ENCODE measurements around the gene SLC2A4.

The SLC2A4 gene

DNA sequence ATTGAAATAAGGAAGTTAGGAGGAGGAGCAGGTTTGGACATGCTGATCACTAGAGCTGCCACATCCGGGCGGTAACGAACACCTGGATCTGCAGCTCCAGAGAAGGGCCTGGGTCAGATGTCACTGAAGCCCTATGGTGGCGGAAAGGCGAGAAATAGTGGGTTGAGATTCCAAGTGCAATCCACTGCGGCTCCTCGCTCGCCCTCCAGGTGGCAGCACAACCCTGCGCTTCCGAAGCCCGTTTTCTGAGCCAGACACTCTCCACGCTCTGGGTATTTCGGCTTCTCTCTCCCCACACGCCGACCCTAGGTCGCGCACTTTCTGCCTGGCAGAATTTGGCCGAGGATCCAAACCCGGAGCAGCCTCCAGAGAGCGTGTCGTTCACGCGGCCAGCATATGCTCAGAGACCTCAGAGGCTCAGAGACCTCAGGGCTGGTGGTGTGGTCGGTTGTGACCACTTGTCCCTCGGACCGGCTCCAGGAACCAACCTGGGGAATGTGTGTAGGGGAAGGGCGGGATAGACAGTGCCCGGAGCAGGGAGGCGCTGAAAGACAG, 922 bp upstream of the SLC2A4 start:
- DNase-seq, result peak; percentile 82

GRCh38 chr17:7281953-7282751, 634 bp downstream of the SLC2A4 start:
- DNase-seq, result no peak

DNA sequence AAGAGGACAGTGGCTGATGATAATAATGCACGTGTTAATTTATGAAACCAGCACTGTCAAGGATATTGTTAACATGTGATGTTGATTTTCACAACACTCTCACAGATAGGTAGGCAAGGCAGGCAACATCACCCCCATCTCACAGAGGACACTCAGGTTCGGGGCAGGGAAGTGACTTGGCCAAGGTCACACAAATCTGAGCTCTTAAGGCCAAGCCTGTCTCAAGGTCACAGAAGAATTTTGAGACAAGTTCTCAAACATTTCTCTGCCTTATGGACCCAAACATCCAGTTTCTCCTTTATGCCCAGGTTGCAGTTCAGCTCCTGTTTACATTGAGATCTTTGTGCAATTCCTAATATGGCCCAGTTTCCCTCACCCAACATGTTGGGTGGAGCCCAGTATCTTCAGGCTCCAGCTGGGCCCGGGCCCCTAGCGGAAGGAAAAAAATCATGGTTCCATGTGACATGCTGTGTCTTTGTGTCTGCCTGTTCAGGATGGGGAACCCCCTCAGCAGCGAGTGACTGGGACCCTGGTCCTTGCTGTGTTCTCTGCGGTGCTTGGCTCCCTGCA, 1.3 kb downstream of the SLC2A4 start:
- no peak for DNase-seq

GRCh38 chr17:7283471-7284216, 2.1 kb downstream of the SLC2A4 start:
- DNase-seq, result no peak

DNA sequence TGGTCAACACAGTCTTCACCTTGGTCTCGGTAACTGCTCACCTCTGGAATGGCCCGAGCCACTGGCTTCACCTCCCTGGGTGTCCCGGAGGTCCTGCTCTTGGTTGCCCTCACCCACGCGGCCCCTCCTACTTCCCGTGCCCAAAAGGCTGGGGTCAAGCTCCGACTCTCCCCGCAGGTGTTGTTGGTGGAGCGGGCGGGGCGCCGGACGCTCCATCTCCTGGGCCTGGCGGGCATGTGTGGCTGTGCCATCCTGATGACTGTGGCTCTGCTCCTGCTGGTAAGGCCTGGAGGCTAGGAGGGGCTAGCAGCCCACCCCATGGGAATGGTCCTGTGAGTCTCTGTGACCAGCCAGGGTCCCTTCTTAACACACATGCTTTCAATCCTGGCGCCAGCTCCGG, 3.4 kb downstream of the SLC2A4 start:
- DNase-seq, result no peak

DNA sequence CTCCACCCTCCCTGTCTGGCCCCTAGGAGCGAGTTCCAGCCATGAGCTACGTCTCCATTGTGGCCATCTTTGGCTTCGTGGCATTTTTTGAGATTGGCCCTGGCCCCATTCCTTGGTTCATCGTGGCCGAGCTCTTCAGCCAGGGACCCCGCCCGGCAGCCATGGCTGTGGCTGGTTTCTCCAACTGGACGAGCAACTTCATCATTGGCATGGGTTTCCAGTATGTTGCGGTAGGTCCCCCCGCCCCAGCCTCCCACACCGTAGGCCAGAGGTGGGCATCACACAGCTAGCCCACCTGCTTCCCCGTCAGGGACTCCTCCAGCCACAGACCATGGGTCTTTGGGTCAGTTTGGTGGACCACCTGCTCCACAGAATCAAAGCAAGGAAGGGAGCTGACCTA, 4.2 kb downstream of the SLC2A4 start:
- no peak for DNase-seq

DNA sequence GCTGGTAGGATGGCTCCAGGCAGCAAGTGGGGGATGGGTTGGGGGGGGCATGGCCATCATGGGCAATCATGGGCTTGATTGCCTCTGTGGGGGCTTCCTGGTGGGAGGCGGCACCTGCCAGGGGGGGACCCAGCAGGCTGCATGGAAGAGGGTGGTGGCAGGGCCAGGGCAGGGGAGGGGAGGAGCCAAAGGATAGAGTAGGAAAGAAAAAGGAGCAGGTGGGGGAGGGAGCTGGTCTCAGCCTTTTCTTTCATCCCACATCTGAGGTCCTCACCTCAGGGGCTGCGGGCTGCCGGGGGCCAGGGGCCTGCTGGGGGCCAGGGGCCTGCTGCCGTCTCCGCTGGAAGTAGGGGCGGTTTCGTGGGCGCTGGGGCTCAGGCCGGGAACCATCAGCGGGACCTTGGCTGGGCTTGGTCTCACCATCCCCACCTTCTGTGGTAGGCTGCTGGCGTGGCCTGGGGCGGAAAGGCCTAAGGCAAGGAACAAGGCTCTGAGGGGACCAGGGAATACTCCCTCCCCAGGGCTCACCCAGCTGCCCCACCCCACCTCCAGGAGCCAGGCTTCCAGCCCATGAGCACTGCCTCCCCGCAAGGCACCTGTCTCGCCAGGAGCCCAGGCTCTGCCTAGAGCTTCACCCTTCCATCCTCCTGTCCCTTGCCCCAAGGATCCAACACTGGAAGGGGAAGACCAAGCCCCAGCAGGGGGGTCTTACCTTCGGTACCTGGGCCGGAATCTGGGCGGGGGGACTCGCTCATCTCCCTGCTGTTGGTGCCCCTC, 7.9 kb downstream of the SLC2A4 start:
- no peak for DNase-seq

DNA sequence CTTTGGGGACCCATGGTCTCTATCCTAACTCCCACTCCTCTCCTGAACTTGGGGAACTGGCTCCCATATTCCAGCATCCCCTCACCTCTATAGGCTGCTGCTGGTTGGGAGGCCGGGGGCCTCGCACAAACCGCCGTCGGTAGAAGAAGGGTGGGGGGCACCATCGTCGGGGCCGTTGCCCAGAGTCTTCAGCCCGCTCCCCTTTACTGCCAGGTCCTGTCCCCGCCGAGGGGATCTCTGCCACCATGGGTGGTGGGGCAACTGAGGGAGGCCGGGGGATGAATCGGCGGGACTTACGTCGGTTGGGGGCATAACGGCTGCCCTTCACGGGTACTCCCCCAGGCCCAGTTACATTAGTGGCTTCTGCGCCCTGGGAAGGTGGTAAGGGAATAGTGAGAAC, 8.6 kb downstream of the SLC2A4 start:
- no peak for DNase-seq

DNA sequence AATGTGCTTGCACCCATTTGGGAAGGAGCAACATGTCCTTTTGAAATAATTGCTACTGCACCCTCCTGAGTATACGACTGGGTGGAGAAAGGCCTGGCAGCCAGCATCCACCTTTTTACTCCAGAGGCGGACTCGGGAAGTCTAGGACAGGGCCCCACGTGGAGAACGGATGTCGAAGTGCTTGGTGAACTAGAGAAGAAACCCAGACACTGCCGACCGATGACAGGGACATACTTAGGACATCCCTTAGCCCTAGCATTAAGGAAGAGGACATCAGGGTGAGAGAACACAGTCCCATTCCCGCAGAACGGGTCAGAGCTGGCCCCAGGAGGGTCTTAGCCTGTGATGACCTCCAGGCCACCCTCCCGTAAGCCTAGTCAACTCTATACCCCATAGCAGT, 9.2 kb downstream of the SLC2A4 start:
- no peak for DNase-seq

DNA sequence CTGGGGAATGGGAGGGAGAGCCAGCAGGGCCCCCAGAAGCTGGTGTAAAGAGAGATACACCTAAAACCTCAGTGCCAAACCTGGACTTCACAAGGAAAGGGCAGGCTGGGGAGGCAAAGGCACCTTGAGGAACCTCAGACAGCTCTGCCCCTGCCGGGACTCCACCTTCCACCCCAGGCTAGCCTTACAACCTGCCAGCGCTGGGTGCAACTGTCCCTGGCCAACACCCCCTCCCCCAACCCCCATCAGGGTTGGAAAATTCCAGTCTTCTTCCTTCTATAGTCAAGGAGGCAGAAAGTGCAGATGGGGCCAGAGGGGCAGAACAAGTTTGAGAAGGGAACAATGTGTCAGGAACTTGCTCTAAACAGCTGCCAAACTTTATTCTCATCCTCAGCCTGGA, 10.7 kb downstream of the SLC2A4 start:
- no peak for DNase-seq

DNA sequence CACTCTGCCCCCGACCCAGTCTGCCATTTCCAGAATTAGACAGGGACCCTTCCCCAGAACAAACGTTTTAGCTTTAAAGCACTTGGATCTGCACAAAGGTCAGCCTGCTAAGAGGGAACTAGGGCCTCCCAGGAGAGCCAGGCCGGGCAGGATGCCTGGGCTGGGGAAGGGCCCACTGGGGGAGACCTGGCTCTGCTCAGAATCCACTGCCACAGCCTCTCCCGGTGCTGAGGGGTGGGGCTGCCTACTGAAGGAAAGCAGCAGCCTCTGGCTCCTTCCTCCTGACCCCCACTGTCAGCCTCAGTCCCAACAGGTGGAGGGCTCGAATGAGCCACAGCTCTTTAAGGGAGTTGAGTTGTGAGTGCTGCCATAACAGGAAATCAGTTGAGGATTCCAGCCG, 11.2 kb downstream of the SLC2A4 start:
- DNase-seq, result no peak

GRCh38 chr17:7293159-7293558, 11.6 kb downstream of the SLC2A4 start:
- no peak for DNase-seq

DNA sequence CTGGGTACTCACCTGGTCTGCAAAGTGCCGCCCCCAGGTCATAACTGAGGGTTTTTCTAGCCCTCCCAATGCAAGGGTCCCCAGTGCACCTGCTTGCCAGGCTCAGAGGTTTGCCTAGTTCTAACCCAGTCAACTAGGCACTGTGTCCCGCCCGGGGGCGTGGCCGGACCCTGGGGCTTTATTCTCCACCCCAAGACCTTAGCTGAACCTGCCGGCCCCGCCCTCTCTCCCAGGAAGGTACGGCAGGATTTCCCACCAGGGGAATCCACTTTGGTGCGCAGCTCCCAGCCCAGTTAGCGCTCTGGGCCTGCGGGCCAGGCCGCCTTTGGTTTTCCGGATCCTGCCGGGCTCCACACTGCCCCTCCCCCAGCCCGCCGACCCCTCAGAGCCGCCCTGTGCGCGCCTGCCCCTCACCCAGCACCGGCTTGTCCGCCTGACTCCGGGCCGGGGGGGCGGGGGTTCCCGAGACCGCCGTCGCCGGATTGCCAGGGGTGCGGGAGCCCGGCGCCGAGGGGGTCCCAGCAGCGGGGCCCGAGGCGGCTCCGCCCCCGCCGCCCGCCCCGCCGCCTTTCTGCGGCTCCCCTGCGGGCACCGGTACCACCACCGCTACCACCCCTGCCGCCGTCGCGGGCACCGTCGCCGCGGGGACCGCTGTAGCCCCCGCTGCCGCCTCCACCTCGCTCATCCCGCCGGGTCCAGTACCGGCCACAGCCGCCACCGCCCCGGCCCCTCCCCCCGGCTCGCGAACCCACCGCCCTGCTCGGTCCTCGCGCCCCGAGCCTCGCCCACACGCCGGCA, 12.5 kb downstream of the SLC2A4 start:
- no peak for DNase-seq

GRCh38 chr17:7294614-7295153, 13.2 kb downstream of the SLC2A4 start, which contains the start of gene YBX2:
Gene YBX2 (minus strand): TSS chr17:7294639. CDS start chr17:7294500, 139 bp downstream.
- peak; percentile 55 for DNase-seq

DNA sequence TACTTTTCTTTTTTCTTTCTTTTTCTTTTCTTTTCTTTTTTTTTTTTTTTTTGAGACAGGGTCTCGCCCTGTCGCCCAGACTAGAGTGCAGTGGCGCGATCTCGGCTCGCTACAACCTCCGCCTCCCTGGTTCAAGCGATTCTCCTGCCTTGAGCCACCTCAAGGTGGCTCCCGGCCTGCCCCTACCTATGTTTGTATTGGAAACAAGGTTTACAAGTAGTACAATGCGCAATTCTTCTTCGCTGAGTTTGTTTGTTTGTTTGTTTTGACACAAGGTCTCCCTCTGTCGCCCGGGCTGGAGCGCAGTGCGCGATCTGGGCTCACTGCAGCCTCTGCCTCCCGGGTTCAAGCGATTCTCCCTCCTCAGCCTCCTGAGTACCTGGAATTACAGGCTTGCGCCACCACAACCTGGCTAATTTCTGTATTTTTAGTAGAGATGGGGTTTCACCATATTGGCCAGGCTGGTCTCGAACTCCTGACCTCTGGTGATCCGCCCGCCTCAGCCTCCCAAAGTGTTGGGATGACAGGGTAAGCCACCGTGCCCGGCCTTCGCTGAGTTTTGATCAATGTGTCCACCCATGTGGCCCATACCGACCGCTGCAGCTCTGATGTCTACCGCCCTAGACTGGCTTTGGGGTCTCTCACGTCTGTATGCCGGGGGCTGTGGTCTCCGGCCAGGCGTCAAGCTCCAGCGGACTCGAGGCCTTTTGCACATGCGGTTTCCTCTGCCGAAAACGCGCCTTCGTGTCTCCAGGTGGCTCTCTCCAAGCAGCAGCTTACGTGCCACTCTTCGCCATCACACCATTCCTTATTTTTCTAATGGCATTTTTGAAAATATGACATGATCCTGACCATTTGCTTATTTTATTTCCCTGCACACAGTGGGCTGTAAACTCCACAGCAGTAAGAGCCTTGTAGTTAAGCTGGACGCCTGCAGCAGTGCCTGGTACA, 14.0 kb downstream of the SLC2A4 start:
- DNase-seq, result no peak

DNA sequence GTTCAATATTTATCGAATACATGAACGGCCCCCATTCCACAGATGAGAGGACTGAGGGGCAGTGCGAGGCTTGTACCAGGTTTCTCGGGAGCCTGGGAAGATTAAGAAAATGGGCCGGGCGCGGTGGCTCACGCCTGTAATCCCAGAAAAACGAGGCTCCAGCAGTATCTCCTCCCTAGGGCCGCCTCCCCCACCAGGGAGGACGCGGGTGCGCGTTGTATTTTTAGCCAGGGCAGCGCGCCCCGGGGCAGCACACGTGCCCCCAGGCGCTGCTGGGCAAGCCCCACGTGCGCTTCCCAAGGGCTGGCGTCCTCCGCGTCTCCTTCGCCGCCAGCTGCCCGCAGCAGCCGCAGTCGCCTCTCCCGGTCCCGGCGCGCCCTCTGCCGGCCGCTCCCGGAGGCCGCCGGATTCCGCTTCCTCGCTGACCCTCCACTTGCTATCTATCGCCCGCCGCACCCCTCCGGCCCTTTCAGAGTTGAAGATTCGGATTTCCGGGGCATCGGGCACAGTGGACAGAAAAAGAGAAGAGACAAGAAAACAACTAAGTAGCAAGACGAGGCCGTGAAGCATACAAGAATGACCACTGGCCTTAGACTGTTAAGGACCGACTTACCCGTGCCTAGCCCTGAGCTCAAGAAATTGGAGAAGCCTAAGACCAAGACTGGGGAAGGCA, 14.8 kb downstream of the SLC2A4 start:
- peak; percentile 56 for DNase-seq

- DNase-seq, result no peak
Observed at GRCh38 chr17:7304179-7304578, 22.7 kb downstream of the SLC2A4 start.

DNA sequence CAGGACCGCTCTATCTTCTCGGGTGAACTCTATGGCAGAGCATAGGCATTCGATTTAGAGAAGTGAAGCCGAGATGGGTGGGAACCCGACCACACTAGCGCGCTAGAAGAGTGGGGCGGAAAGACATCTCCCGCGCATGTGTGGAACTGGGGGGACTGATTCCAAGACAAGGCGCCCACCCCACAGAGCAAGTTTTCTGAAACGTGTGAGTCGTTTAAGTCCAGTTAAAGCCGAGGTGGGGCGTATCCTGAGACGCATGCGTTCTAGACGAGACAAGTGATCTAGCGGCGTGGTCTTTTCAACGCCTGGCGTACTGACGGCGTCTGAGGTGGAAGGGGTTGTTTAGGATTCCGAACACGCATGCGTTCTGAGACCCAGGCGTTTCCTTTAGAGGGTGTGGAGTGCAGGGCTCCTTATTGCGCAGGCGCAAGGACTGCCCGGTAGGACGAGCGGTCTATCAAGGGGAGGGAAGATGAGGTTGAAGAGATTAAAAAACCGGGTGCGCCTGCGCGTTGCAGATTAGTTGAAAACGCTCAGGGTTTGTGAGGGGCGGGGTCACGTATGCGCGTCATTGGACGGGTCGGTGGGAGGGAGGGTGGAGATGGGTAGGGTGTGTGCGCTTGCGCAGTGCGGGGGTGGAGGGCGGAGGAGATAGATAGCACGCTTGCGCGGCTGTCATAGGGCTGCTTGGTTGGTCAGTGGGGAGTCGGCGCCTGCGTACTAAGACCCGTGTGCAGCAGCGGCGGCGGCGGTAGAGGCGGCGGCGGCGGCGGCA, 25.6 kb downstream of the SLC2A4 start, which contains the start of gene EIF5A:
Gene EIF5A, plus strand, starts transcription at position 718 of the 775 bp plus-strand sequence. CDS start 2,008 bp downstream, outside the sequence.
- DNase-seq, result peak; percentile 100
